ENCODE measurements around the gene NRXN2. TPM values are rescaled to one million over a fixed set of nuclear protein-coding genes. Genes with fewer than 3 reads are reported as not detected.

The NRXN2 gene
- total and polyA plus RNA-seq, 10 of the 15 experiments (the other 5 are each of a cell fraction or from before 2014, with no cell fraction given) = 0.03 to 1.4 (median 0.23) TPM

- in situ Hi-C loops (cut with MboI) (loop anchor here (5.0 kb wide), 1 partner anchor 49 kb away; no protein-coding TSS in a partner anchor), intact Hi-C loops (cut with micrococcal nuclease; ENCODE audit: unreplicated experiment) (no loop called here)
- Histone ChIP-seq H3K9ac (ENCODE audit: control insufficient read depth, insufficient read depth, low read length) (no peak overlapping the region), H3K4me3 (no peak overlapping the region), H3K27ac (ENCODE audit: control insufficient read depth, insufficient read depth) (no peak overlapping the region), H3K4me1 (ENCODE audit: control insufficient read depth, insufficient read depth, low read length) (no peaks in the 10 kb centered on the region), H3K36me3 (ENCODE audit: control insufficient read depth in 2 of 2, insufficient read depth in 2 of 2, low read length in 1 of 2) (no peaks in the 10 kb centered on the region), H2AFZ (ENCODE audit: control insufficient read depth, low read depth, low read length) (no peak overlapping the region), H3K9me3 (replicated peaks; ENCODE audit: control insufficient read depth, insufficient read depth, low read length) (no peaks in the 10 kb centered on the region), H3K27me3 (replicated peaks in 1 of 2; ENCODE audit: control insufficient read depth in 2 of 2, insufficient read depth in 2 of 2, low read length in 1 of 2) (peaks cover 0 to 2% of the 10 kb centered on the region in 2 experiments; a peak in 2 of 4 replicates), H4K20me1 (ENCODE audit: control insufficient read depth, insufficient read depth) (no peaks in the 10 kb centered on the region), H3K4me2 (ENCODE audit: control insufficient read depth, insufficient read depth) (no peak overlapping the region), H3K79me2 (ENCODE audit: control insufficient read depth, insufficient read depth, low read length) (no peaks in the 10 kb centered on the region)
- DNase-seq (ENCODE audit: low read depth, low spot score) (no peak), ATAC-seq (no peak), FAIRE-seq (no peak)
- CTCF ChIA-PET = no interaction called here
- TF ChIP-seq CHD1 (IDR thresholded peaks at IDR 0.05; ENCODE audit: low read depth, low read length) (no peak), NFYB (IDR thresholded peaks at IDR 0.05; ENCODE audit: insufficient read depth, low read depth, low read length) (no peak)
- POLR2A ChIA-PET = no interaction called here
- RAD21 ChIA-PET (ENCODE audit: unreplicated experiment) = no interaction called here
- SMC1A ChIA-PET (ENCODE audit: uncharacterized antibody, unreplicated experiment) = no interaction called here
- no TSS peak for BruUV-seq (replicated peaks)
- WGBS (ENCODE audit: insufficient coverage, insufficient replicate concordance, low lambda C conversion rate, missing lambda C conversion rate) = 14% methylated on average over 8 of the region's 8 CpGs
These were observed 154.3 kb downstream of the NRXN2 start for GRCh38 chr11:64568584-64569140.

GRCh38 chr11:64568041-64568571 lies 154.9 kb downstream of the NRXN2 start:
- H3K4me1 ChIP-seq (ENCODE audit: control insufficient read depth, insufficient read depth, low read length) = no peaks in the 10 kb centered on the region
- H3K9ac ChIP-seq (ENCODE audit: control insufficient read depth, insufficient read depth, low read length) = no peak overlapping the region
- 61% methylated on average over 26 of the region's 34 CpGs for WGBS (ENCODE audit: insufficient coverage, insufficient replicate concordance, low lambda C conversion rate, missing lambda C conversion rate)
- H3K27ac ChIP-seq (ENCODE audit: control insufficient read depth, insufficient read depth) = no peak overlapping the region
- POLR2A ChIA-PET = no interaction called here
- intact Hi-C loops (cut with micrococcal nuclease; ENCODE audit: unreplicated experiment) (no loop called here), in situ Hi-C loops (cut with MboI) (loop anchor here (5.0 kb wide), 1 partner anchor 49 kb away; no protein-coding TSS in a partner anchor)
- no peak overlapping the region for H2AFZ ChIP-seq (ENCODE audit: control insufficient read depth, low read depth, low read length)
- no peak overlapping the region for H3K4me2 ChIP-seq (ENCODE audit: control insufficient read depth, insufficient read depth)
- no peaks in the 10 kb centered on the region for H3K79me2 ChIP-seq (ENCODE audit: control insufficient read depth, insufficient read depth, low read length)
- H3K9me3 ChIP-seq (replicated peaks; ENCODE audit: control insufficient read depth, insufficient read depth, low read length) = no peaks in the 10 kb centered on the region
- H4K20me1 ChIP-seq (ENCODE audit: control insufficient read depth, insufficient read depth) = no peaks in the 10 kb centered on the region
- H3K36me3 ChIP-seq (ENCODE audit: control insufficient read depth in 2 of 2, insufficient read depth in 2 of 2, low read length in 1 of 2) = no peaks in the 10 kb centered on the region
- RAD21 ChIA-PET (ENCODE audit: unreplicated experiment) = no interaction called here
- peaks cover 0 to 2% of the 10 kb centered on the region in 2 experiments; a peak in 2 of 4 replicates for H3K27me3 ChIP-seq (replicated peaks in 1 of 2; ENCODE audit: control insufficient read depth in 2 of 2, insufficient read depth in 2 of 2, low read length in 1 of 2)
- ATAC-seq = no peak
- SMC1A ChIA-PET (ENCODE audit: uncharacterized antibody, unreplicated experiment) = no interaction called here
- H3K4me3 ChIP-seq = no peak overlapping the region
- no TSS peak for BruUV-seq (replicated peaks)
- CTCF ChIA-PET = no interaction called here
- DNase-seq (ENCODE audit: low read depth, low spot score) = no peak
- FAIRE-seq = no peak
- TF ChIP-seq ZNF592 (IDR thresholded peaks at IDR 0.05) (no peak), DPF2 (IDR thresholded peaks at IDR 0.05) (no peak), BHLHE40 (IDR thresholded peaks at IDR 0.05; ENCODE audit: borderline replicate concordance in 1 of 2, low read depth in 2 of 2, low read length in 1 of 2) (no peak), SP1 (IDR thresholded peaks at IDR 0.05; ENCODE audit: low read depth, low read length) (no peak)
- TF ChIP-seq, protein P1, sequence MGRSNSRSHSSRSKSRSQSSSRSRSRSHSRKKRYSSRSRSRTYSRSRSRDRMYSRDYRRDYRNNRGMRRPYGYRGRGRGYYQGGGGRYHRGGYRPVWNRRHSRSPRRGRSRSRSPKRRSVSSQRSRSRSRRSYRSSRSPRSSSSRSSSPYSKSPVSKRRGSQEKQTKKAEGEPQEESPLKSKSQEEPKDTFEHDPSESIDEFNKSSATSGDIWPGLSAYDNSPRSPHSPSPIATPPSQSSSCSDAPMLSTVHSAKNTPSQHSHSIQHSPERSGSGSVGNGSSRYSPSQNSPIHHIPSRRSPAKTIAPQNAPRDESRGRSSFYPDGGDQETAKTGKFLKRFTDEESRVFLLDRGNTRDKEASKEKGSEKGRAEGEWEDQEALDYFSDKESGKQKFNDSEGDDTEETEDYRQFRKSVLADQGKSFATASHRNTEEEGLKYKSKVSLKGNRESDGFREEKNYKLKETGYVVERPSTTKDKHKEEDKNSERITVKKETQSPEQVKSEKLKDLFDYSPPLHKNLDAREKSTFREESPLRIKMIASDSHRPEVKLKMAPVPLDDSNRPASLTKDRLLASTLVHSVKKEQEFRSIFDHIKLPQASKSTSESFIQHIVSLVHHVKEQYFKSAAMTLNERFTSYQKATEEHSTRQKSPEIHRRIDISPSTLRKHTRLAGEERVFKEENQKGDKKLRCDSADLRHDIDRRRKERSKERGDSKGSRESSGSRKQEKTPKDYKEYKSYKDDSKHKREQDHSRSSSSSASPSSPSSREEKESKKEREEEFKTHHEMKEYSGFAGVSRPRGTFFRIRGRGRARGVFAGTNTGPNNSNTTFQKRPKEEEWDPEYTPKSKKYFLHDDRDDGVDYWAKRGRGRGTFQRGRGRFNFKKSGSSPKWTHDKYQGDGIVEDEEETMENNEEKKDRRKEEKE (IDR thresholded peaks at IDR 0.05) = no peak
- TF ChIP-seq, protein P2, sequence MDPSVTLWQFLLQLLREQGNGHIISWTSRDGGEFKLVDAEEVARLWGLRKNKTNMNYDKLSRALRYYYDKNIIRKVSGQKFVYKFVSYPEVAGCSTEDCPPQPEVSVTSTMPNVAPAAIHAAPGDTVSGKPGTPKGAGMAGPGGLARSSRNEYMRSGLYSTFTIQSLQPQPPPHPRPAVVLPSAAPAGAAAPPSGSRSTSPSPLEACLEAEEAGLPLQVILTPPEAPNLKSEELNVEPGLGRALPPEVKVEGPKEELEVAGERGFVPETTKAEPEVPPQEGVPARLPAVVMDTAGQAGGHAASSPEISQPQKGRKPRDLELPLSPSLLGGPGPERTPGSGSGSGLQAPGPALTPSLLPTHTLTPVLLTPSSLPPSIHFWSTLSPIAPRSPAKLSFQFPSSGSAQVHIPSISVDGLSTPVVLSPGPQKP (IDR thresholded peaks at IDR 0.05; ENCODE audit: low read depth, low read length) = no peak
